GM12878 (cell line): Measurements from ENCODE around the gene DDIT4. TPM values are rescaled to one million over a fixed set of nuclear protein-coding genes. Genes with fewer than 3 reads are reported as not detected.

Experiments
- ATF3 ChIP-seq: IDR thresholded peaks from 2 replicates; pipeline ENCODE4 v1.6.1; 2011; ENCODE audit warnings: low read depth, mild to moderate bottlenecking, low read length, moderate library complexity, borderline replicate concordance; ENCODE audit errors: extremely low read depth
- BCL3 ChIP-seq: IDR thresholded peaks from 2 replicates; pipeline ENCODE4 v1.6.1; 2011; ENCODE audit warnings: borderline replicate concordance, low read depth, mild to moderate bottlenecking, moderate library complexity, low read length; ENCODE audit not compliant: insufficient read depth, poor library complexity, severe bottlenecking
- CBFB ChIP-seq: IDR thresholded peaks from 2 replicates; pipeline ENCODE4 v1.6.1; 2016; ENCODE audit warnings: antibody characterized with exemption, low read depth
- CTCF ChIP-seq, 3 experiments: IDR thresholded peaks in 2 of 3; conservative IDR thresholded peaks in 1 of 3; 2 replicates each; pipeline ENCODE4 v1.5.1; 2011; ENCODE audit warnings: low read depth in 3 of 3, low read length in 3 of 3, mild to moderate bottlenecking in 3 of 3, control low read depth in 2 of 3, moderate library complexity in 2 of 3, inconsistent platforms in 1 of 3, mixed read lengths in 1 of 3; ENCODE audit not compliant: control insufficient read depth in 2 of 3, insufficient read depth in 1 of 3; ENCODE audit errors: extremely low read depth in 1 of 3
- GATAD2B ChIP-seq: fragments of 450-650 bp; conservative IDR thresholded peaks from 2 replicates; pipeline ENCODE4 v1.6.1; 2017; ENCODE audit warnings: low read depth, mild to moderate bottlenecking, moderate library complexity
- JUNB ChIP-seq: IDR thresholded peaks from 2 replicates; pipeline ENCODE4 v1.6.1; 2016; ENCODE audit warnings: antibody characterized with exemption, mild to moderate bottlenecking
- JUND ChIP-seq: IDR thresholded peaks from 2 replicates; pipeline ENCODE4 v1.6.1; 2012; ENCODE audit warnings: low read depth, mild to moderate bottlenecking, low read length, improper control_type of control experiment, moderate library complexity
- LARP7 ChIP-seq: fragments of 450-650 bp; IDR thresholded peaks from 2 replicates; pipeline ENCODE4 v1.6.1; 2017; ENCODE audit warnings: mild to moderate bottlenecking
- MYB ChIP-seq: fragments of 150-350 bp; IDR thresholded peaks from 2 replicates; pipeline ENCODE4 v1.6.1; 2014; ENCODE audit warnings: mild to moderate bottlenecking, low read depth, low read length, borderline replicate concordance
- MYC ChIP-seq: IDR thresholded peaks from 2 replicates; pipeline ENCODE4 v1.6.1; 2011; ENCODE audit warnings: mild to moderate bottlenecking, low read length, moderate library complexity, inconsistent platforms; ENCODE audit not compliant: insufficient read depth, insufficient replicate concordance, insufficient read length, severe bottlenecking
- NFYA ChIP-seq: IDR thresholded peaks from 2 replicates; pipeline ENCODE4 v1.6.1; 2011; ENCODE audit warnings: low read depth, mild to moderate bottlenecking, low read length, improper control_type of control experiment, borderline replicate concordance
- NKRF ChIP-seq: fragments of 450-650 bp; conservative IDR thresholded peaks from 2 replicates; pipeline ENCODE4 v1.6.1; 2017; ENCODE audit warnings: mild to moderate bottlenecking, moderate library complexity
- PKNOX1 ChIP-seq: fragments of 450-650 bp; IDR thresholded peaks from 2 replicates; pipeline ENCODE4 v1.6.1; 2016; ENCODE audit warnings: mild to moderate bottlenecking
- POLR2A ChIP-seq: IDR thresholded peaks from 2 replicates; pipeline ENCODE4 v1.6.1; 2011; ENCODE audit warnings: low read depth, mild to moderate bottlenecking, low read length
- RAD21 ChIP-seq: IDR thresholded peaks from 2 replicates; pipeline ENCODE4 v1.6.1; 2011; ENCODE audit warnings: mild to moderate bottlenecking, low read depth, low read length, moderate library complexity; ENCODE audit not compliant: insufficient read depth
- RB1 ChIP-seq: fragments of 450-650 bp; formaldehyde crosslinking; IDR thresholded peaks from 2 replicates; pipeline ENCODE4 v1.6.1; 2017; ENCODE audit warnings: mild to moderate bottlenecking, borderline replicate concordance
- SMAD1 ChIP-seq: fragments of 450-650 bp; IDR thresholded peaks from 2 replicates; pipeline ENCODE4 v1.6.1; 2018; ENCODE audit warnings: mild to moderate bottlenecking, low read depth; ENCODE audit not compliant: partially characterized antibody
- SP1 ChIP-seq: IDR thresholded peaks from one replicate; pipeline ENCODE4 v1.6.1; 2011; ENCODE audit warnings: low read depth, low read length
- SRF ChIP-seq, 2 experiments: IDR thresholded peaks; 2 replicates each; pipeline ENCODE4 v1.6.1; 2011; ENCODE audit warnings: low read depth in 2 of 2, low read length in 2 of 2, mild to moderate bottlenecking in 1 of 2, moderate library complexity in 1 of 2
- SUPT20H ChIP-seq: IDR thresholded peaks from 2 replicates; pipeline ENCODE4 v1.6.1; 2011; ENCODE audit warnings: low read depth, mild to moderate bottlenecking, low read length, moderate library complexity, borderline replicate concordance; ENCODE audit not compliant: control insufficient read depth
- TCF7 ChIP-seq: IDR thresholded peaks from 2 replicates; pipeline ENCODE4 v1.6.1; 2014; ENCODE audit warnings: antibody characterized with exemption, borderline replicate concordance
- polyA plus RNA-seq, 11 experiments: library from polyadenylated mRNA; depleted of rRNA in 4 of 11; unstranded in 6 of 11; stranded (reverse) in 5 of 11; fragments of >200 nt; fragmentation: Nextera tagmentation in 4 of 11; fragmentation: Illumina TruSeq in 1 of 11; extraction: Ambion mirVana in 4 of 11; extraction: Trizol in 1 of 11; gene quantifications; 1 replicate in 1 of 11; 2 replicates in 10 of 11; pipeline versions ENCODE4 v1.2.1 to v1.2.3, GENCODE V29; 2011 to 2016; ENCODE audit warnings: inconsistent platforms in 2 of 11, missing spikeins in 2 of 11, low read depth in 1 of 11
- total RNA-seq, 4 experiments: library from RNA; depleted of rRNA in 3 of 4; stranded (reverse); fragments of >200 nt in 3 of 4; fragmentation: Illumina TruSeq in 1 of 4; extraction: Trizol in 1 of 4; gene quantifications; 2 replicates each; pipeline versions ENCODE4 v1.2.1 to v1.2.3, GENCODE V29; 2013 to 2021

DDIT4 gene
- total and polyA plus RNA-seq, 10 of the 15 experiments (the other 5 are each of a cell fraction or from before 2014, with no cell fraction given) = 2.1 to 277 (median 183) TPM

- TF ChIP-seq SRF (IDR thresholded peaks at IDR 0.05; ENCODE audit: low read depth in 2 of 2, low read length in 2 of 2) (peak in 1 of 2 experiments; percentile 72; a peak in 1 of 4 replicates), SUPT20H (no peak), JUND (peak; percentile 97), BCL3 (peak; percentile 95), CTCF (IDR thresholded peaks at IDR 0.05 in 2 of 3, conservative IDR thresholded peaks at IDR 0.05 in 1 of 3; ENCODE audit: control insufficient read depth in 2 of 3, extremely low read depth in 1 of 3, insufficient read depth in 1 of 3, low read depth in 3 of 3, low read length in 3 of 3) (peak in 2 of 3 experiments; percentile 15 to 39; a peak in 2 of 6 replicates), CBFB (0 out of 2 replicates have a peak, but pooled peaks have one; percentile 33), GATAD2B (peak; percentile 100), RAD21 (peak; percentile 18; the same call in 1 of the 2 replicates), LARP7 (peak; percentile 71), NFYA (no peak), PKNOX1 (peak; percentile 55), SMAD1 (no peak), ATF3 (no peak), JUNB (peak; percentile 98), TCF7 (no peak), POLR2A (peak; percentile 77), MYC (no peak), NKRF (peak; percentile 76), SP1 (no peak), MYB (peak; percentile 59), RB1 (peak; percentile 96)
These were observed 12.5 kb upstream of the DDIT4 start (continued) for GRCh38 chr10:72260976-72261783.
